Osteoblast (primary cell): ENCODE results near the gene ALG9. TPM values are rescaled to one million over a fixed set of nuclear protein-coding genes. Genes with fewer than 3 reads are reported as not detected.

ENCODE experiments used
- DNase-seq: peaks from one replicate; pipeline ENCODE4 v3.0.0; 2011; ENCODE audit warnings: low spot score, mixed read lengths; ENCODE audit not compliant: insufficient read length; ENCODE audit errors: missing footprints
- H2AFZ ChIP-seq: 2 replicates; pipeline ENCODE4 v1.6.0; 2011; ENCODE audit warnings: mild to moderate bottlenecking, low read length
- H3K27ac ChIP-seq: 2 replicates; pipeline ENCODE4 v1.5.1; 2011; ENCODE audit warnings: mild to moderate bottlenecking, low read depth, low read length, moderate library complexity
- H3K27me3 ChIP-seq: 2 replicates; pipeline ENCODE4 v1.6.0; 2012; ENCODE audit warnings: mild to moderate bottlenecking, control low read depth, inconsistent platforms, low read length, moderate library complexity; ENCODE audit not compliant: insufficient read depth
- H3K36me3 ChIP-seq: 2 replicates; pipeline ENCODE4 v1.5.1; 2011; ENCODE audit warnings: mild to moderate bottlenecking, low read length, control low read depth, moderate library complexity; ENCODE audit not compliant: insufficient read depth
- H3K4me1 ChIP-seq: 2 replicates; pipeline ENCODE4 v1.5.1; 2011; ENCODE audit warnings: mild to moderate bottlenecking, low read length, control low read depth, moderate library complexity; ENCODE audit not compliant: insufficient read depth
- H3K4me2 ChIP-seq: 2 replicates; pipeline ENCODE4 v1.6.0; 2011; ENCODE audit warnings: mild to moderate bottlenecking, low read length; ENCODE audit not compliant: insufficient read depth
- H3K4me3 ChIP-seq: fragments of 200-600 bp; sonication (generic); 3 replicates; pipeline ENCODE4 v1.5.1; 2012; ENCODE audit warnings: mild to moderate bottlenecking, low read length, inconsistent platforms; ENCODE audit not compliant: insufficient read depth
- H3K79me2 ChIP-seq: 2 replicates; pipeline ENCODE4 v1.6.0; 2012; ENCODE audit warnings: mild to moderate bottlenecking, low read length, control low read depth, inconsistent platforms; ENCODE audit not compliant: insufficient read depth
- H3K9me3 ChIP-seq: 2 replicates; pipeline ENCODE4 v1.5.1; 2011; ENCODE audit warnings: low read depth, low read length, control low read depth
- H4K20me1 ChIP-seq: 2 replicates; pipeline ENCODE4 v1.6.0; 2012; ENCODE audit warnings: mild to moderate bottlenecking, low read length, control low read depth; ENCODE audit not compliant: insufficient read depth
- CTCF ChIP-seq: IDR thresholded peaks from 2 replicates; pipeline ENCODE4 v1.5.1; 2011; ENCODE audit warnings: mild to moderate bottlenecking, low read depth, low read length, moderate library complexity; ENCODE audit errors: extremely low read depth
- total RNA-seq: library from RNA; depleted of rRNA; stranded (reverse); fragments of >200 nt; gene quantifications from 2 replicates; pipeline ENCODE4 v1.2.3, GENCODE V29; 2012

Gene ALG9
- total RNA-seq, 1 donor = 35.8 TPM

GRCh38 chr11:111840143-111840542 is 31.2 kb downstream of the ALG9 start:
- no peak for DNase-seq
- H3K4me1 ChIP-seq = peaks cover 22% of the 10 kb centered on the region
- TF ChIP-seq CTCF = no peak
- H4K20me1 ChIP-seq = no peaks in the 10 kb centered on the region
- no peak overlapping the region for H3K4me3 ChIP-seq
- no peak overlapping the region for H2AFZ ChIP-seq
- H3K79me2 ChIP-seq = no peaks in the 10 kb centered on the region
- H3K4me2 ChIP-seq = no peak overlapping the region
- no peaks in the 10 kb centered on the region for H3K27me3 ChIP-seq
- peaks cover 8% of the 10 kb centered on the region for H3K36me3 ChIP-seq
- no peak overlapping the region for H3K27ac ChIP-seq
- H3K9me3 ChIP-seq = no peaks in the 10 kb centered on the region

GRCh38 chr11:111838054-111838453 is 33.3 kb downstream of the ALG9 start:
- no peaks in the 10 kb centered on the region for H3K79me2 ChIP-seq
- H4K20me1 ChIP-seq = no peaks in the 10 kb centered on the region
- H3K4me1 ChIP-seq = peaks cover 22% of the 10 kb centered on the region
- H3K4me3 ChIP-seq = no peak overlapping the region
- no peaks in the 10 kb centered on the region for H3K9me3 ChIP-seq
- peaks cover 8% of the 10 kb centered on the region for H3K36me3 ChIP-seq
- H3K4me2 ChIP-seq = no peak overlapping the region
- no peak overlapping the region for H3K27ac ChIP-seq
- no peak overlapping the region for H2AFZ ChIP-seq
- no peak for TF ChIP-seq CTCF
- no peak for DNase-seq
- no peaks in the 10 kb centered on the region for H3K27me3 ChIP-seq

- H3K9me3 ChIP-seq = no peaks in the 10 kb centered on the region
Measured at GRCh38 chr11:111837366-111837891, 34.0 kb downstream of the ALG9 start.

GRCh38 chr11:111836721-111837120 is 34.7 kb downstream of the ALG9 start:
- peaks cover 20% of the 10 kb centered on the region for H3K4me1 ChIP-seq
- H3K4me2 ChIP-seq = no peak overlapping the region
- no peaks in the 10 kb centered on the region for H3K27me3 ChIP-seq
- H3K27ac ChIP-seq = peak overlapping the region; percentile 19
- no peaks in the 10 kb centered on the region for H4K20me1 ChIP-seq
- no peak for DNase-seq
- H3K4me3 ChIP-seq = no peak overlapping the region
- no peaks in the 10 kb centered on the region for H3K9me3 ChIP-seq
- H3K79me2 ChIP-seq = no peaks in the 10 kb centered on the region
- H2AFZ ChIP-seq = peak overlapping the region; percentile 17
- TF ChIP-seq CTCF = no peak
- peaks cover 8% of the 10 kb centered on the region for H3K36me3 ChIP-seq

More at GRCh38 chr11:111837366-111837891, 34.0 kb downstream of the ALG9 start:
- Histone ChIP-seq H3K79me2 (no peaks in the 10 kb centered on the region), H3K4me2 (no peak overlapping the region), H3K4me3 (no peak overlapping the region), H3K36me3 (peaks cover 8% of the 10 kb centered on the region), H3K4me1 (peaks cover 22% of the 10 kb centered on the region), H3K27ac (peak overlapping the region; percentile 19), H2AFZ (no peak overlapping the region), H3K27me3 (no peaks in the 10 kb centered on the region), H4K20me1 (no peaks in the 10 kb centered on the region)
- no peak for DNase-seq
- TF ChIP-seq CTCF = no peak
